GM23338 (cell line): ENCODE data around the gene PARD3. TPM values are rescaled to one million over a fixed set of nuclear protein-coding genes. Genes with fewer than 3 reads are reported as not detected.

Experiments
- ATAC-seq: fragments of 200-7000 bp; cut with Tn5 transposase; 3 replicates; pipeline ENCODE4 v1.9.1; 2020
- DNase-seq: peaks from one replicate; pipeline ENCODE4 v3.0.0-alpha.2; 2015; ENCODE audit warnings: low spot score
- H2AFZ ChIP-seq: fragments of 200-600 bp; sonication (generic); 2 replicates; pipeline ENCODE4 v1.8.0; 2016; ENCODE audit warnings: antibody characterized with exemption, mild to moderate bottlenecking, moderate library complexity
- H3F3A ChIP-seq: fragments of 200-600 bp; sonication (generic); replicated peaks from 2 replicates; pipeline ENCODE4 v1.8.0; 2017; ENCODE audit warnings: antibody characterized with exemption, mixed run types, low read depth
- H3K27ac ChIP-seq: fragments of 200-600 bp; sonication (generic); 2 replicates; pipeline ENCODE4 v1.6.1; 2016; ENCODE audit warnings: low read depth
- H3K27me3 ChIP-seq: fragments of 200-600 bp; sonication (generic); 2 replicates; pipeline ENCODE4 v1.8.0; 2016; ENCODE audit warnings: mild to moderate bottlenecking, mixed run types, moderate library complexity; ENCODE audit not compliant: insufficient read depth
- H3K36me3 ChIP-seq: fragments of 200-600 bp; sonication (generic); 2 replicates; pipeline ENCODE4 v1.8.0; 2016; ENCODE audit warnings: mild to moderate bottlenecking; ENCODE audit not compliant: insufficient read depth
- H3K4me1 ChIP-seq: fragments of 200-600 bp; sonication (generic); 2 replicates; pipeline ENCODE4 v1.8.0; 2016; ENCODE audit warnings: mild to moderate bottlenecking, moderate library complexity; ENCODE audit not compliant: insufficient read depth
- H3K4me2 ChIP-seq: fragments of 200-600 bp; sonication (generic); 2 replicates; pipeline ENCODE4 v1.7.1; 2017; ENCODE audit warnings: mixed run types
- H3K4me3 ChIP-seq: fragments of 200-600 bp; sonication (generic); 2 replicates; pipeline ENCODE4 v1.6.1; 2016; ENCODE audit warnings: mixed run types
- H3K79me2 ChIP-seq: fragments of 200-600 bp; sonication (generic); replicated peaks from 2 replicates; pipeline ENCODE4 v1.8.0; 2017; ENCODE audit warnings: mild to moderate bottlenecking; ENCODE audit not compliant: insufficient read depth
- H3K9me2 ChIP-seq: fragments of 200-600 bp; sonication (generic); 2 replicates; pipeline ENCODE4 v1.8.0; 2017; ENCODE audit not compliant: insufficient read depth
- H4K20me1 ChIP-seq: fragments of 200-600 bp; sonication (generic); replicated peaks from 2 replicates; pipeline ENCODE4 v1.8.0; 2017; ENCODE audit warnings: mild to moderate bottlenecking; ENCODE audit not compliant: insufficient read depth
- H3K27ac Mint-ChIP-seq: 2 replicates; pipeline ENCODE4 v1.8.0; 2020; ENCODE audit warnings: inconsistent platforms, mild to moderate bottlenecking, moderate library complexity, mixed read lengths
- H3K27me3 Mint-ChIP-seq: 3 replicates; pipeline ENCODE4 v1.8.0; 2022; ENCODE audit warnings: low read depth, mild to moderate bottlenecking, moderate library complexity, mixed read lengths, inconsistent platforms; ENCODE audit not compliant: insufficient read depth, poor library complexity
- H3K36me3 Mint-ChIP-seq: 3 replicates; pipeline ENCODE4 v1.8.0; 2021; ENCODE audit warnings: low read depth, mild to moderate bottlenecking, inconsistent platforms, moderate library complexity, mixed read lengths
- H3K4me1 Mint-ChIP-seq: 3 replicates; pipeline ENCODE4 v1.8.0; 2020; ENCODE audit warnings: mild to moderate bottlenecking, inconsistent platforms, mixed read lengths
- H3K4me3 Mint-ChIP-seq: 3 replicates; pipeline ENCODE4 v1.8.0; 2021; ENCODE audit warnings: moderate library complexity, mild to moderate bottlenecking, inconsistent platforms, mixed read lengths
- H3K9me3 Mint-ChIP-seq: 3 replicates; pipeline ENCODE4 v1.8.0; 2020; ENCODE audit warnings: moderate library complexity, mild to moderate bottlenecking, inconsistent platforms, mixed read lengths
- CREB1 ChIP-seq: fragments of 250-450 bp; sonication (Bioruptor Pico); IDR thresholded peaks from 2 replicates; pipeline ENCODE4 v1.5.0; 2020; ENCODE audit warnings: low read depth, mild to moderate bottlenecking, moderate library complexity
- CTCF ChIP-seq, 2 experiments: fragments of 200-600 bp in 1 of 2; sonication (generic) in 1 of 2; conservative IDR thresholded peaks; 2 replicates each; pipeline versions ENCODE4 v1.5.1 to v1.6.1; 2016 to 2017; ENCODE audit warnings: antibody characterized with exemption in 2 of 2, low read depth in 2 of 2, mild to moderate bottlenecking in 2 of 2, moderate library complexity in 1 of 2
- ETS1 ChIP-seq: IDR thresholded peaks from 2 replicates; pipeline ENCODE4 v1.6.1; 2016; ENCODE audit warnings: antibody characterized with exemption
- EZH2 ChIP-seq: fragments of 200-600 bp; sonication (generic); IDR thresholded peaks from one replicate; pipeline ENCODE4 v1.8.0; 2017; ENCODE audit warnings: antibody characterized with exemption, mild to moderate bottlenecking, low read depth; ENCODE audit not compliant: unreplicated experiment
- EZH2phosphoT487 ChIP-seq: fragments of 200-600 bp; sonication (generic); IDR thresholded peaks from one replicate; pipeline ENCODE4 v1.8.1; 2018; ENCODE audit warnings: antibody characterized with exemption; ENCODE audit not compliant: unreplicated experiment
- JUNB ChIP-seq: IDR thresholded peaks from one replicate; pipeline ENCODE4 v1.6.1; 2016; ENCODE audit warnings: antibody characterized with exemption; ENCODE audit not compliant: unreplicated experiment
- NANOG ChIP-seq: IDR thresholded peaks from 2 replicates; pipeline ENCODE4 v1.6.1; 2016; ENCODE audit warnings: antibody characterized with exemption, borderline replicate concordance
- POLR2AphosphoS5 ChIP-seq: IDR thresholded peaks from 2 replicates; pipeline ENCODE4 v1.6.1; 2016; ENCODE audit warnings: antibody characterized with exemption, low read depth
- REST ChIP-seq: IDR thresholded peaks from one replicate; pipeline ENCODE4 v1.6.1; 2018; ENCODE audit warnings: antibody characterized with exemption; ENCODE audit not compliant: unreplicated experiment
- STAT1 ChIP-seq: IDR thresholded peaks from one replicate; pipeline ENCODE4 v1.6.1; 2016; ENCODE audit warnings: antibody characterized with exemption; ENCODE audit not compliant: unreplicated experiment
- ZNF114 ChIP-seq: fragments of 250-450 bp; sonication (Bioruptor Pico); IDR thresholded peaks from 2 replicates; pipeline ENCODE4 v1.5.0; 2020; ENCODE audit warnings: mild to moderate bottlenecking, moderate library complexity
- ZNF331 ChIP-seq: fragments of 250-450 bp; sonication (Bioruptor Pico); IDR thresholded peaks from 2 replicates; pipeline ENCODE4 v1.5.0; 2020; ENCODE audit warnings: low read depth, mild to moderate bottlenecking, moderate library complexity
- ZNF462 ChIP-seq: fragments of 250-450 bp; sonication (Bioruptor Pico); IDR thresholded peaks from 2 replicates; pipeline ENCODE4 v1.5.0; 2020; ENCODE audit warnings: mild to moderate bottlenecking, moderate library complexity
- polyA plus RNA-seq: library from polyadenylated mRNA; unstranded; fragments of >200 nt; fragmentation: Nextera tagmentation; extraction: Ambion mirVana; gene quantifications from 2 replicates; pipeline ENCODE4 v1.2.1, GENCODE V29; 2016
- total RNA-seq: library from RNA; depleted of rRNA; stranded (reverse); fragments of >200 nt; shearing (Covaris generic); gene quantifications from 2 replicates; pipeline ENCODE4 v1.2.3, GENCODE V29; 2014

Gene PARD3
- total and polyA plus RNA-seq, 2 experiments from 2014 or later, result 30.2 to 51.4 TPM

GRCh38 chr10:34690383-34691049 is 124.6 kb downstream of the PARD3 start:
- Histone ChIP-seq H3K4me2 (no peak overlapping the region), H3K4me3 (no peak overlapping the region), H3K4me1 (no peaks in the 10 kb centered on the region), H3F3A (no peaks in the 10 kb centered on the region), H3K79me2 (peaks cover 87% of the 10 kb centered on the region), H3K27me3 (no peaks in the 10 kb centered on the region), H3K36me3 (no peaks in the 10 kb centered on the region), H4K20me1 (no peaks in the 10 kb centered on the region; the same call in 1 of the 2 replicates), H3K27ac (no peak overlapping the region), H3K9me2 (no peaks in the 10 kb centered on the region), H2AFZ (no peak overlapping the region)
- Mint-ChIP-seq H3K4me1 (peaks cover 13% of the 10 kb centered on the region; the same call in 2 of the 3 replicates), H3K36me3 (peaks cover 14% of the 10 kb centered on the region; the same call in 2 of the 3 replicates), H3K27me3 (peaks cover 4% of the 10 kb centered on the region), H3K4me3 (no peak overlapping the region), H3K9me3 (no peaks in the 10 kb centered on the region), H3K27ac (no peak overlapping the region)
- ATAC-seq (no peak), DNase-seq (no peak)
- no peak for TF ChIP-seq POLR2AphosphoS5
- TF ChIP-seq ZNF114 (CRISPR knock-in tag), result no peak
- TF ChIP-seq STAT1, result no peak
- no peak for TF ChIP-seq CTCF (conservative IDR thresholded peaks at IDR 0.05; ENCODE audit: low read depth in 2 of 2)
- no peak for TF ChIP-seq ETS1
- TF ChIP-seq ZNF331 (CRISPR knock-in tag), result no peak
- no peak for TF ChIP-seq EZH2phosphoT487
- no peak for TF ChIP-seq NANOG
- no peak for TF ChIP-seq EZH2
- TF ChIP-seq CREB1 (CRISPR knock-in tag), result no peak
- TF ChIP-seq JUNB, result no peak
- TF ChIP-seq ZNF462, result no peak
- no peak for TF ChIP-seq REST
